GM19351 (cell line): ENCODE results near the gene SCML1.

Experiments used
- ATAC-seq: cut with Tn5 transposase; IDR thresholded peaks from one replicate; pipeline ENCODE4 v1.9.1; 2021; ENCODE audit warnings: mild to moderate bottlenecking, moderate library complexity; ENCODE audit not compliant: unreplicated experiment

Gene SCML1, protein sequence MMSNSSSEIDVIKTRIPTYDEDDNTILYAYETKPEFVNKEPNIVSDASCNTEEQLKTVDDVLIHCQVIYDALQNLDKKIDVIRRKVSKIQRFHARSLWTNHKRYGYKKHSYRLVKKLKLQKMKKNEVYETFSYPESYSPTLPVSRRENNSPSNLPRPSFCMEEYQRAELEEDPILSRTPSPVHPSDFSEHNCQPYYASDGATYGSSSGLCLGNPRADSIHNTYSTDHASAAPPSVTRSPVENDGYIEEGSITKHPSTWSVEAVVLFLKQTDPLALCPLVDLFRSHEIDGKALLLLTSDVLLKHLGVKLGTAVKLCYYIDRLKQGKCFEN

DNA sequence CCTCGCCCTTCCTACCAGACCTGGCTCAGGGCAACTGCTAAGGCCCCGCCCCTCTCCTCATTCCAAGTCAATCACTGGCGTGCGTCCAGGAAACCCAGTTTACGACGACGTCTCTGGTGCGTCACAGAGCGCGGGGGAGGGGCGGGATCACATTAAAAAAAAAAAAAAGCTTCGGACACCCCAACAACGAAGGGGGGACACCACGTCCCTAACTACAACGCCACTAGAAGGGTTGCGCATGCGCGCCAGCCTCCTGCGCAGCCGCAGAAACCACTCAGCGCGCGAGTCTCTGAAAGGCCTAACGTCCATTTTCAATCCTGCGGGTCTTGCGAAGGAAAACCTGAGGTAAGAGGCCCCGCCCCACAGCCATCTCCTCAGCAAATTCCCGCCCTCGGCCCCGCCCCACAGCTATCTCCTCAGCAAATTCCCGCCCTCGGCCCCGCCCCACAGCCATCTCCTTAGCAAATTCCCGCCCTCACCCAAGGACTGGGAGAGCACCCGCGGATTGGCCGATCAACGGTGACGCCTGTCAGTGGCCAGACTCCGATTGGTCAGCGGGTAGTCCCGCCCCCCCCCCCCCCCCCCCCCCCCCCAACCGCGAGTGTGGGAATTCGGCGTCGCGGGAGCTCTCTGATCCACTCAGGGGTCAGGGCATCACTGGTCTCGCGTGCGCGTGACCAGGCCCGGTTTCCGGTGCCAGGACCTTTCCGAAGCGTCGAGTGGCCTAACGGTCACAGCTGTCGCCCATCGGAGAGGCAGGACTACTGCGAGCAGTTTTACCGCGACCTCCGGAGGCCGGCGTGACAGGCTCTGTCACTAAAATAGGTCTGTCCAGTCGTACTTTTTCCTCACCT, at the start of gene SCML1:
Gene SCML1, plus strand, starts transcription at position 638 of the 854 bp plus-strand sequence. CDS start 6,694 bp downstream, outside the sequence.
- ATAC-seq = peak; percentile 61

DNA sequence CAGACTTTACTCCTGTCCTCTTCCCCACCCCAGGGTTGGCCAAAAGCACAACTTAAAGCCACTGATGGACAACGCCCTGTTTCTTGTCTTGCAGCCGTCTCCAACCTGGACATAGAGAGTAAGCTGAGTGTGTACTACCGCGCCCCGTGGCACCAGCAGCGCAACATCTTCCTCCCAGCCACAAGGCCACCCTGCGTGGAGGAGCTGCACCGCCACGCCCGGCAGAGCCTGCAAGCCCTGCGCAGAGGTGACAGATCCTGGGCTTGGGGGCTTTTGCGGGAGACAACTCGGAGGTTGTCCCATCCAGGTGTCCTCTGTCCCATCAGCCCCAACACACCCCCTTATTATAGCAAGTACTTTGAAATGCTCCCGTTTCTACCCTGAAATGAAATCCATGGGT, 49.6 kb upstream of the SCML1 start:
- no peak for ATAC-seq

DNA sequence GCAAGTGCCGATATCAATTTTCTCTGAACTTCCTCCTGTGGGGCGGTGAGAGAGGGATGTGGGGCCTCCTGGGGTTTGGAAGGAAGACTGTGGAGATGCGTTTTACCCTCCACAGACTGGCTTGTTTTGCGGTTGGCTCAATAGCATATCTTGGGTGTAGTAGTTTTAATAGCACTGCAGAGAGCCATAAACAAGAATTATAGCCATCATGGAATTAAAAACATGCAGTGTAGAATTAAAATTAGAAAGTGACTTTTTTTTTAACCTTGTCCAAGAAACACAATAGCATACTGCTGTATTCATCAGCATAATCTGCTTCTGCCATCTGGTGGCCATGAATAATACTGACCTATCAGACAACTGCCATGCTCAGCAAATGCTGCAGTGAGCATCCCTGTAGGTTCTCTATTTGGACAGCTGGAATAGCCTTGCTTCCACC, 47.3 kb upstream of the SCML1 start:
- ATAC-seq = peak; percentile 71

DNA sequence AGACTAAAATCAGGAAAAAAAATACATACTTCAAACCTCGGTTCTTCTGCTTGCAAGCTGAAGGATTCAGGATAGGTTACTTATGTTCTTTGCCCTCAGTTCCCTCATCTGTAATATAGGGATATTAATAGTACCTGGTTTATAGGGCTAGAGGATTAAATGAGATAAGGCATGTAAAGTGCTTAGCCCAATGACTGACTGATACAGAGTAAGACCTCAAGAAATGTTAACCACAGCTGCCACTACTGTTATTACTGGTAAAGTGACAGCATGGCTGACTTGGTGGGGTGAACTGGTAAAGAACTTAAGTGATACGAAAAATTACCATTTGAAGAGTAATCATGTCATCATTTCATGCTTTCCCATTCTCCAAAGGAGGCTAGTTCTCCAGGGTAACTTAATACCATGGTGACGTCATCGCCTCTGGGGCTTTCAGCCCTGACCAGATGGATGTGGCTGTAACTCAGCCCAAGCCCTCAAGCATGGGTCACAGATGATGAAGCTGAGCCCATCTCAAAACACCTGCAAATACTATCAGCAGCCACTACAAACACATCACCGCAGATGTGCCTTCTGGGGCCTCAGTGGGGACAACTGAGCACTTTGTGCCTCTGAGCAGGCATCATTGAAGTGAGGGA, 44.5 kb upstream of the SCML1 start:
- peak; percentile 69 for ATAC-seq

DNA sequence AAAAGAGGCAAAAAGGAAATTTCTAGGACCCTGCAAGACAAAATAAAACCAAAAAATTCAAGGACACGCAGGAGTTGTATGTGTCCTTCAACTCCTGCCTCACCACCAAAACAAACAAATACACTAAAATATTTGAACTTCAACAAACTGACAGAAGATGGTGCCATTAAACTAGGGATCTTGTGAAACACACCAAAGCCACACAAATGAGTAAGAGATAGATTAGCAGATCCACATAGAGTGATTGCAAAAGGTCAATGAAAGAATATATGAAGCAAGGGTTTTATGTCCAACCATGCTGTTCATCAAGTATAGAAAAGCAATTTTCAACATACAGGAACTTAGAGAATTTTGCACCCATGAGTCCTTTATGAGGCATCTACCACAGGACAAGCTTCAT, 40.1 kb upstream of the SCML1 start:
- no peak for ATAC-seq

DNA sequence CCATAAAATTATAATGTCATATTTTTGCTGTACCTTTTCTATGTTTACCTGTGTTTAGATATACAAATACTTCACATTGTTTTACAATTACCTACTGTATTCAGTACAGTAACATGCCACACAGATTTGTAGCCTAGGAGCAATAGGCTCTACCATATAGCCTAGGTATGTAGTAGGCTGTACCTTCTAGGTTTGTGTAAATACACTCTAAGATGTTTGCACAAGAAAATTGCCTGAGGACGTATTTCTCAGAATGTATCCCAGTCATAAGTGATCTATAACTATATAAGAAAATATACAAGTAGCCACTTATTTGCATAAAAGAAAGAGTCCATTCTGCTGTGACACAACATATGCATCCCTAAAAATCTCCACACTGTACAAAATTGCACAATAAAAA, 36.3 kb upstream of the SCML1 start:
- no peak for ATAC-seq

DNA sequence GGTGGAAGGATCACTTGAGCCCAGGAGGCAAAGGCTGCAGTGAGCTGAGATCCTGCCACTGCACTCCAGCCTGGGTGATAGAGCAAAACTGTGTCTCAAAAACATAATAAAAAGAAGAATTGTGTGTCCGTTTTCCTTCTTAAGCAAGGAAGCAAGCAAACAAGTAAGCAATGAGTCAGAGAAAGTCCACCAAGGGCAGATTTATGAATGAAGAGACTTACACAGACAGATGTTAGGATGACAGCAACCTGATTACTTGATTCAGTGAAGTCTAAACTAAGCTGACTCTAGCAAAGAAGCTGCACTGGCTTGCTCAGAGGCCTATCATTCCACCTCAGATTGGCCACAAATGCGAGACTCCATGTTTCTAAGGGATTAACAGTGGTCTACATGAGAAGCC, 34.1 kb upstream of the SCML1 start:
- ATAC-seq = no peak

DNA sequence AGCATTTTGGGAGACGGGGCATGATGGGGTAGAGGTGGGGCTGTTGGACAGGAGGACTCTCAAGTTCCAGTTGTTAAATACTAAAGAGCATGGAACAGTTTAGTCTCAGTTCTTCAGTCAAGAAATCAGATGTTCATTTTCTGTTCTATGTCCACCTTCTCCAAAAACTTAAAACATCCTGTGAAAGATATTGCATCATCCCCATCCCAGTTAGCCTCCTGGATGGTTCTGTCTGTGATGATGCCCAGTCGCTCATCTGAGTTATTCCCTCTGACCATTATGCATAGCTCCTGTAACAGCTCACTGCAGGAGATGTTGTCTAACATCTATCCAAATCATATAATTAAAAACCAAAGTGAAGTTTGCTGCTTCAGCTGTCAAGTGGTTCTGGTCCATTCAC, 32.1 kb upstream of the SCML1 start:
- no peak for ATAC-seq

DNA sequence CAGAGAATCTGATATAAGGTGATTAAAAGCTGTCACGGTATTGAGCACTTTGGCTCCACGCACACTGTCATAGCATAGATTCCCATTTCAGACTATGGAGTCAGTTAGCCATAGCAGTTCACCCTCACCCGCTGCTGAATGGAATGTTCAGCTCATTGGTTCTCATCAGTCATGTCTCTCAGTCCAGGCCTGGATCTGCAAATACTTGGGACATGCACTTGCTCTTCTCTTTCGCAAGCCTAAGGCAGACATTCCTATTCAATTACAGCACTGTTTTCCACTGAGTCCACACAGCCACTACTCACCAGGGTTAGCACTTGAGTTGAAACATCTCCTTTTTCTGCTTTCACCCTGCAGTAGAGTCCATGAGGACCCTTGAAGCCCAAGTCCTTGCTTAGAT, 30.6 kb upstream of the SCML1 start:
- no peak for ATAC-seq

DNA sequence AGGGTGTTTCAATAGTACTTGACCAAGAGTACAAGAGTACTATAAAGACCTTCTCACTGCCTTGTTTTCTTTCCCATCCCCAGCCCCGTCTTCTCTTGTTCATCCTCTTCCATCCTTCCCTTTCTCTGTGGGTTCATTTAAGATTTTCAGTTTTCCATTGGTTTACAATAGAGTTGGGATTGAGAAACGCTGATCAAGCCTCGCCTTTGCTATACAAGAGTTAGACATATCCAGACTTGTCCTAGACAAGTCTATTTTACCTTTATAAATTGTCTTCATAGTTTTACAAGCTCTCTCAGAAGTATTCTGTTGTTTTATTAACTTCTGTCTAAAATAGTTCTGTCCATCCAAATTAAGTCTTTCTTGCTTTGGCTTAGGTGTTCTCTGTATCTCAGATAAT, 29.6 kb upstream of the SCML1 start:
- no peak for ATAC-seq

DNA sequence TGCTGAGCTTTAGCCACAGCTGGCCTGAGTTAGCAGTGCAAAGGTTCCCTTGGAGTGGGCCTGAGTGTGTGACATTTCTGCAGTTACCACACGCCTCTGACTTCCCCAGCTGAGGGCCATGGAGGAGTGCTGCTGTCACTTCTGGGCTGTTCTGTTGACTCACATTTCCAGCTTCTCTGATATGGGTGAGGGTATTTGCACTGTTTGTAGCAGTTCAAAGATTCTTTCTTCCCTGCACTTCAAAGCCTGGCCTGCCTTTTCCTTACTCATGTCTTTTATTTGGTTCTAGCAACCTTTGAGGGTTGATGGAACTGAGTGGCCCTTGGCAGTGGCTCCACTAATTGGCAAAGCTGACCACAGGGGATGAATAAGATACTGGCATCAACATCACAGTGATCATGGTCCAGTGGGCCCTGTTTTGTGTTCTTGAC, 26.4 kb upstream of the SCML1 start:
- no peak for ATAC-seq

DNA sequence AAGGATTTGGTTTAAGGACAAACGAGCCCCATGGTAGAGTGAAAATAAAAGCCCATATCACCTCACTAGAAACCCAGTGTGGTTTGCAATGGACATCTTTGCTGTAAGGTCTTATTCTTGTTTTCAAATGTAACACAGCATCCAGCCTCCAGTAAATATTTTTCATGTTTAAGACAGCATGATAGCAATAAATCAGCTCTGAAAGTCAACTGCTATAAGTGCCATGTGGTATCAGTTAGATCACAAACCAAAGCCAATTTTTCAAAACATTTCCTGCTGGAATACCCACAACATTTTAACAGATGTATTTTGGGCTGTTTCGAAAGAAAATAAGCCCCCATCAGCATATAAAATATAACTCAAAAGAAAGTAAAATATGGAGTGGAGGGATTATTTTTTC, 24.0 kb upstream of the SCML1 start:
- ATAC-seq = no peak

DNA sequence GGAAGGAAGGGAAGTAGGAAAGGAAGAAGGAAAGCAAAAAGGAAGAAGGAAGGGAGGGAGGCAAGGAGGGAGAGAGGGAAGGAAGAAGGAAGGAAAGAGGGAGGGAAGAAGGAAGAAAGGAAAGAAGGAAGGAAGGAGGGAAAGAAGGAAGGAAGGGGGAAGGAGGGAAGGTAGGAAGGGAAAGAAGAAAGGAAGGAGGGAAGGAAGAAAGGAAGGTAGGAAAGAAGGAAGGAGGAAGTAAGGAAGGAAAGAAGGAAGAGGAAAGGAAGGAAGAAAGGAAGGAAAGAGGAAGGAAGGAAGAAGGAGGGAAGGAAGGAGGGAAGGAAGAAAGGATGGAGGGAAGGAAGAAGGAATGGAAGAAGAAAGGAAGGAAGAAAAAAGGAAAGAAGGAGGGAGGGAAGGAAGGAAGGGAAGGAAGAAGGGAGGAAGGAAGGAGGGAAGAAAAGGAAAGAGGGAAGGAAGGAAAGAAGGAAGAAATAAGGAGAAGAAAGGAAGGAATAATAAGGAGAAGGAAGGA, 18.6 kb upstream of the SCML1 start:
- ATAC-seq = no peak

DNA sequence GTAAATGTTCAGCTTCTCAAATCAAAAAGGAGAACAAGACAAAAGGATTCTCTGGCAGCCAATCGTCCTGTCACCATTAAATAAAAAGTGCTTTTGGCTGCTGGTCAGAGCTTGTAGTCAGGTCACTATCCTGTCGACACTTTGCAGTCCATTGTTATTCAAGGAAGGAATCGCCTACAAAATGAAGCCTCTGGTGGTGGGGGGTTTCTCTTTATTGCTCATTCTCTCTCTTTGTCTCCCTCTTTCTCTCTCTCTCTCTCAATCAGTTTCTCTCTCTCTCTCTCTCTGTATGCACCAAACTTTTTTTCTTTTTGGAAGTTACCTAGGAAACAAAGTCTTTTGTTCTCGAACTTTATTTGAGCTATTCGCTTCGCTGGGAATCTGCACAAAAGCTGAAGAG, 17.6 kb upstream of the SCML1 start:
- ATAC-seq = no peak

DNA sequence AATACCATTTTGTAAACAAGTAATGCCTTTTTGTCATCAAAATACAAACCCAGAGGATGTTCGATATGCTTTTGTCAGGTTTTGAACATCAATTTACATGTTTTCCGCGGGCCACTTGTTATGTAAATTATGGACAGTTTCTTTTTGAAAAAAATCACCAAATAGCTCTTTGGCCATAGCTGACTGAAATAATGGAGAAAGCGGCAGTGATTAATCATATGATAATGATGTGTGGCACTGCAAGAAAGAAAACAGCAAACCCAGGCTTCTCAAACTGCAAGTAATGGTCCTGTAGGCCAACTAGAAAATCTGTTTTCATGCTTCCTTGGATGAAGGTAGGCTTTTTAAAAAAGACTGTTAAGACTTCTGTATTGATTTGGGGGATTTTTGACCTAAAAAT, 15.6 kb upstream of the SCML1 start:
- no peak for ATAC-seq

DNA sequence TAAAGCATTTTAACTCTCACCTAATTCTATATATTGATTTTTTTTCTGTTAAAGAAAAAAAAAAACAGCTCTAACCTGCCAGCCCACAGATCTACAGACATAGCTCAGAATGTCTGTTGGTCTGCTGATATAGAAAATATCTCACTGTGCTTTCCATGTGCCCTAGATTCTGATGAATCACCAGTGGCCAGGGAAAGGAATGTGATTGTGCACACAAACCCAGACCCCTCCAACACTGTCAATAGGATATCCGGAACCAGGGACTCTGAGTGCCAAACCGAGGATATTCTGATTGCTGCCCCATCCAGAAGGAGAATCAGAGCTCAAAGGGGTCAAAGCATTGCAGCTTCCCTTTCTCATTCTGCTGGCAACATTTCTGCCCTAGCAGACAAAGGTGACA, 12.1 kb upstream of the SCML1 start:
- ATAC-seq = no peak

DNA sequence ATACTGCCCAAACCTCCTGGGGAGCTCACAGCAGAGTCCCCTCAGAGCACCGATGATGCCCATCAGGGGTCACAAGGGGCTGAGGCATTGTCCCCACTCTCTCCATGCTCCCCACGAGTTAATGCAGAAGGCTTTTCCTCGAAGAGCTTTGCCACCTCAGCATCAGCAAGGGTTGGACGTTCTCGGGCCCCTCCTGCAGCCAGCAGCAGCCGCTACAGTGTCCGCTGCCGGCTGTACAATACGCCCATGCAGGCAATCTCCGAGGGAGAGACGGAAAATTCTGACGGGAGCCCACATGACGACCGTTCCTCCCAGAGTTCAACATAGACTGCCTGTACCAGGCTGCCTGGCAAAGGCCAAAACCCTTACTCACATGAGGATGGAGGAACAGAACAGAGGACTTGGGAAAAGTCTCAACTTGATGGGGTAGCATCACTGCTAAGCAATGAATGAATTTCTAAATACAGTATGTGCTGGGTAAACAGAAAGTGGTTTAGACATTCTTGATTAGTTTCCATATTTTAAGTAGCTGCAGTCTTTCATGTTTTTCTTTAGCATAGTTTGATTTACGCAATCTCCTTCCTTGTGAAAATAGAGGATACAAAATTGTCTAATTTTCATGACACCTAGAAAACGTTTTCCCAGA, 5.0 kb upstream of the SCML1 start:
- no peak for ATAC-seq

DNA sequence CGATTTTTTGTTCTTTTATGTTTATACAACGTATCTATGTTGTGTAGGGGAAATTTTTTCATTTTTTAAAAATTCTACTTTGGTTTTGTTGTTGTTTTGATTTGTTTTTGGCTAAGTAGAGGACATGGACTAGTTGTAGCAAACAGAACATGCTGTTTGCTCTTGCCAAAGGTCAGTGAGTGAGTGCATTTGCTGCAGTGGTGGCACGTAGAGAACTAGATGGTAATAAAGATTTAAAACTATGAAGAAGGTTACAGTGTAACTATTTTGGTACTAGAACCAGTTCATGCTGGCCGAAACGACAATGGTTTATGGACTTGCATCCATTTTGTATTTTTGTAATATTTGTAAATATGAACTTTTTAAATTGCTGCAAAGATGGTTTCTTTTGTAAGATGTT, 1.9 kb upstream of the SCML1 start:
- no peak for ATAC-seq

DNA sequence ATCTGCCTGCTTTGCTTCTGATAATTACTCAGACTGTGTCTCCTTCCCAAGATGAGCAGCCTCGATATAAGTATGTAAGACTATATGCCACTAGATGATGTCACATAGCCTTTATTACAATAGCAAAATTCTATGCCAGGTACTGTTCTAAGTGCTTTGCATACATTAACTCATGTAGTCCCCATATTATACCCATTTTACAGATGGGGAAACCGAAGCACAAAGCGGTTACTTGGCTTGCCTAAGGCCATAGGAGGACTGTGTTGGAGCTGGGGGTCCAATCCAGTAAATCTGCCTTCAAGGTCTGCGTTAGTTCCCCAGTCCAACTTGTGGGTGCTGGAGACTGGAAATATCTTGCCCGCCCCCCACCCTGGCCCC, 826 bp upstream of the SCML1 start:
- ATAC-seq = no peak

DNA sequence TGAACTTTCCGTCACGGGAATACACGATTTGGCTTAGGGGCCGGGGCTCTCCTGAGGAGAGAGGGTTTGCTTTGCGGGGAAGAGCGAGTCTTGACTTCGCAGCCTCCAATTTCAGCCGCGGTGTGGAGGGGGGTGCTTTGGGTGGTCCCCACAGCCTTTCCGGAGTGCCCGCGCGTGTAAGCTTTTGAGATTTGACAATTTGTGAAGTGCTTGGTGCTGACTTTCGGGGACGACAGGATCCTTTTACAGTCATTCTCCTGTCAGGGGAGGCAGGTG, 355 bp downstream of the SCML1 start:
- ATAC-seq = peak; percentile 3

DNA sequence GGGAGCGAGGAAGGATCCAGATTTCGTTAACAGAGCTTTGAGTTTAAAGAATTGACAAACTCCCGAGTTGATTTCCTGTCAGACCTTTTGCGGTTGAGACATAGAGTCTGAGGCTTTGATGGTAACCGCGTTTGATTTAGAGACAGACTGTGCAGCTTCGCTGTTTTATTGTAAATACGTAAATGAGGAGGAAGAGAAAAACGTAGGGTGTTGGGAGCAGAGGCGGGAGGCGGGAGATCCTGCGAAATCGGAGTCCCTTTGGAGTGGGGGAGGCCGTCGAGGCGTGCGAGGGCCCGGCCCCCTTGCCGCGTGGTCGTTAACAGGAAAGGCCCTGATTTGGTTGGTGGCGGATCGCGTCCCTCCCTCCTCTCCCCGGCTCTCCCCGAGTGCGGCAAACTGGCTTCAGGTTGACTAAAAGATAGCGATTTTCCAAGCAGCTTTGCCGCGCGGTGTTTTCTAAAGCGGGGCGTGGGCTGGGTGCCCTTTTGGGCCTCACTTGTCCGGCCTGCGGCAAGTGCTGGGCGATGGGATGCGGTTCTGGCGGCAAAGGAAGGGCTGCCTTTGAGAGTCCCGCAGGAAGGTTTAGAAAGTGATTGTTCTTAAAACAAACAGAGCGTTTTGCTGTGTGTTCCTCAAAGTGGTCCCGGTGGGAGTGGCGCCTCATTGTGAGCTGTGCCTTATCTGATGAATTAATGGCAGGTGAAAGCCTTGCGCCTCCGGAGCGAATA, 857 bp downstream of the SCML1 start:
- peak; percentile 3 for ATAC-seq
